GM18519 (cell line): ENCODE measurements around the gene OOEP.
"Not testable (repeated sequence)": the region's sequence is repeated elsewhere in the genome, so short reads cannot be mapped to it uniquely, and the experiment has no call there.

ENCODE experiments used
- ATAC-seq: cut with Tn5 transposase; IDR thresholded peaks from one replicate; pipeline ENCODE4 v1.9.1; 2021; ENCODE audit warnings: mild to moderate bottlenecking, moderate library complexity; ENCODE audit not compliant: unreplicated experiment, low FRiP score

Gene OOEP

GRCh38 chr6:73369563-73369962 is at the start of gene OOEP:
Gene OOEP, minus strand, starts transcription at chr6:73369897. Its CDS starts 105 bp downstream, at chr6:73369792.
- no peak for ATAC-seq

- no peak for ATAC-seq
Observed at GRCh38 chr6:73418081-73418741, 48.5 kb upstream of the OOEP start.

GRCh38 chr6:73413102-73413501 is 43.4 kb upstream of the OOEP start:
- ATAC-seq = no peak

- ATAC-seq = no peak
Observed at GRCh38 chr6:73409395-73409794, 39.7 kb upstream of the OOEP start.

- no peak for ATAC-seq
Observed at GRCh38 chr6:73400656-73401055, 31.0 kb upstream of the OOEP start.

GRCh38 chr6:73395875-73396274 is 26.2 kb upstream of the OOEP start:
- ATAC-seq = no peak

- no peak for ATAC-seq
Observed at GRCh38 chr6:73394577-73395354, 25.1 kb upstream of the OOEP start, which contains the start of gene DDX43. Gene DDX43, plus strand, starts transcription at chr6:73394828. Its CDS starts 78 bp downstream, at chr6:73394906.

- ATAC-seq = no peak
Observed at GRCh38 chr6:73393278-73393677, 23.6 kb upstream of the OOEP start.

GRCh38 chr6:73392188-73392587 is 22.5 kb upstream of the OOEP start:
- not testable (repeated sequence) for ATAC-seq

- ATAC-seq = no peak
Observed at GRCh38 chr6:73391675-73392074, 22.0 kb upstream of the OOEP start.

GRCh38 chr6:73389854-73390253 is 20.2 kb upstream of the OOEP start:
- ATAC-seq = no peak

- peak; percentile 61 for ATAC-seq
Observed at GRCh38 chr6:73388800-73389512, 19.3 kb upstream of the OOEP start.

- peak; percentile 15 for ATAC-seq
Observed at GRCh38 chr6:73388433-73388799, 18.7 kb upstream of the OOEP start.

GRCh38 chr6:73382462-73383113 is 12.9 kb upstream of the OOEP start:
- no peak for ATAC-seq

- not testable (repeated sequence) for ATAC-seq
Observed at GRCh38 chr6:73381531-73381930, 11.8 kb upstream of the OOEP start.

- ATAC-seq = no peak
Observed at GRCh38 chr6:73377225-73377624, 7.5 kb upstream of the OOEP start.

GRCh38 chr6:73375216-73375615 is 5.5 kb upstream of the OOEP start:
- ATAC-seq = no peak

- ATAC-seq = no peak
Observed at GRCh38 chr6:73372516-73372915, 2.8 kb upstream of the OOEP start.

- ATAC-seq = no peak
Observed at GRCh38 chr6:73371984-73372383, 2.3 kb upstream of the OOEP start.

- ATAC-seq = no peak
Observed at GRCh38 chr6:73369157-73369556, 540 bp downstream of the OOEP start.

GRCh38 chr6:73368675-73369074 is 1.0 kb downstream of the OOEP start:
- ATAC-seq = no peak
